HL-60/S4 treated with phorbol 12-myristate 13-acetate at 8.2 ng/mL for 4 days and 3 days (cell line): Measurements from ENCODE around the gene FAAP20.

Experiments
- in situ Hi-C: fragments of 300-500 bp; cut with MboI; formaldehyde crosslinking; loops from 2 replicates; pipeline ENCODE4 v1.15.0; 2022; ENCODE audit warnings: low sequenced_read_pairs

Gene FAAP20

DNA sequence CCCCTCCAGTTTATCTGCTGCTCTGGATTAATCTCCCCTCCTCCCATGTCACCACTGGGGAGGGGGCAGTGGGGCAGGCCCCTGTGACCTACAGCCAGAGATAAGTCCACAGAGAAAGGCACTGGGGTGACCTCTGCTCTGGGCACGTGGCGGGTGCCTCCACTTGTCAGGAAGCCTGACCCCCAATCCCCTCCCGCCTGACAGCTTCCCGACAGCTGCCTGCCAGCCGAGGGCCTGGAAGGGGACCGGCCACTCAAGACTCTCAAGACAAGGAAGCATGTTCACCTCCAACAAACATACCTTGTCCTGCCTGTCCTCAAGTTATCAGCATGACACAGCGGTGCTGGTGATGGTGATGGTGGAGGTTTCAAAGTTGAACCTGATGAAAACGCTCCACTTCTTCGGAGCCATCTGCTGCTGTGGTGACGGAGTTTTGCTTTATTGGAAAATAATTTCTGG lies 3.2 kb upstream of the FAAP20 start:
- in situ Hi-C loops = loop anchor here (10.0 to 25.0 kb wide), 2 partner anchors 177 to 340 kb away; partner anchors contain the start of genes HES5 and PANK4

GRCh38 chr1:2196901-2197638 lies 2.5 kb upstream of the FAAP20 start:
- in situ Hi-C loops = loop anchor here (10.0 to 25.0 kb wide), 2 partner anchors 178 to 340 kb away; partner anchors contain the start of genes HES5 and PANK4

GRCh38 chr1:2195785-2196184 lies 1.2 kb upstream of the FAAP20 start:
- in situ Hi-C loops = loop anchor here (10.0 to 25.0 kb wide), 2 partner anchors 179 to 342 kb away; partner anchors contain the start of genes HES5 and PANK4

GRCh38 chr1:2194898-2195673 lies 514 bp upstream of the FAAP20 start:
- in situ Hi-C loops = loop anchor here (10.0 to 25.0 kb wide), 2 partner anchors 180 to 342 kb away; partner anchors contain the start of genes HES5 and PANK4

DNA sequence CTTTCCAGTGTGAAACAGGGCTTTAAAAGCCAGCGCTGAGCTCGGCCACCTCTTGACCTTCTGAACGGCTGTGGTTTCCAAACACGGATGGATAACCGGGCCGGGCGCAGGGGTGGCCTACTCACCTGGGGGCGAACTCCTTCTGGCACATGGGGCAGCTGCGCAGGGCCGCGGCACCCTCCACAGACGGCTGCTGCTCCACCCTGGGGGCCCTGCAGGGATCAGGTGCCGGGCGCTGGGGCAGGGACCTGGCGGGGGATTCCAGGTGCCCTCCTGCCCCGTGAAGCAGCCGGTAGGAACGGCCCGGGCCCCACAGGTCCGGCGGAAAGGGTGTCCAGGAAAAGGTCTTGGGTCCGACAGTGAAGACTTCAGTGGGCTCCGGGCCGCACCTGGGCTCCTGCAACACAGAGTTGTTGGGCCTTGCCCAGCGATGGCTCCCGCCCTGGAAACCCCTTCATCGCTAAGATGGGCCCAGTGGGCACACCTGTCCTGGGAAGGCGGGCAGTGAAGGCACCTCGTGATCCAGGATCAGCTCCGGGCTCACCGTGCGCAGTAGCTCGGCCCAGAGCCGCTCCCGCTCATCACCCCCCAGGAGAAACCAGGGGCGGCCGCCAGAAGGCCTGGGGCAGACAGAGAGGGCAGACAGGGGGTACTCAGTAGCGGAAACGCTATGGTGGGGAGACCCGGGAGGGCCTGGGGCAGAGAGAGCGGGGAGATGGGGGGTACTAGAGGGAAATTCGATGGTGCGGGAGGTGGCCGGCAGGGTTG lies 874 bp downstream of the FAAP20 start:
- in situ Hi-C loops = loop anchor here (10.0 to 25.0 kb wide), 2 partner anchors 181 to 344 kb away; partner anchors contain the start of genes HES5 and PANK4

DNA sequence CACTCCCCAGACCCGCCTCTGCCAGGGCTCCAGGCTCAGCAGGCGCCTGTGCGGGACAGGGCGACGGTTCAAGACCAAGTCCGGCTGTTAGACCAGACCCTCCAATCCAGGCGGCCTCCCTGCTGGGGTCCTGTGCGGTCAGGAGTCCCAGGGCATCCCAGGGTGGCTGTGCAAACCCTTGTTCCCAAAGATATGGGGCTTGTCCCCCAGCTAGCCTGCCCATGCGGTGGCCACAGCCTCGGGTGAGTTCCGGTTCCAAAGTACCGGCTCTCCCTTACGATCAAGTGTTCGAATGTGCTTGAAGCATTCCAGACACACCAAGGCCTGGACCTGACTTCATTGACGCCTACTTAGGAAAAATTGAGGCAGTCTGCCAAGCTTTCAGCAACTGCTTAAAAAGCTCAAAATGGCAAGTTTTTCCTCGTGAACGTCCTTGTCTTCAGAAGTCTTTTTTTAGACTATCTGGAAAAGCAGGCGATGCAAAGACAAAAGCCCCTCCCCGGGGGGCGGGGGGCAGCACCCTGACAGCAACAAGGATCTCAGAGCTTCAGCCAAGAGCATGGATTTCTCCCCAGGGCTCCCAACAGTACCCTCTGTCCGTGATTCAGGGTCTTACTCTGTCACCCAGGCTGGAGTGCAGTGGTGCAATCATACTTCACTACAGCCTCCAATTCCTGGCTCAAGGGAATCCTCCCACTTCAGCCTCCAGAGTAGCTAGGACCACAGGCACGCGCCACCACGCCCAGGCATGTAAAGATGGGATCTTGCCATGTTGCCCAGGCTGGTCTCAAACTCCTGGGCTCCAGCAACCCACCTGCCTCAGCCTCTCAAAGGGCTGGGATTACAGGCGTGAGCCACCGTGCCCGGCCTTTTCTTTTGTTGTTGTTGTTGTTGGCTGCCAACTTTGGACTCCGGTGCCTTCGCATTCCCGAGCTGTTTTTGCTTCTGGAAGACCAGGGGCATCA lies 2.3 kb downstream of the FAAP20 start:
- in situ Hi-C loops = loop anchor here (10.0 to 25.0 kb wide), 2 partner anchors 182 to 345 kb away; partner anchors contain the start of genes HES5 and PANK4

GRCh38 chr1:2190491-2190976 lies 4.0 kb downstream of the FAAP20 start:
- in situ Hi-C loops = loop anchor here (10.0 to 25.0 kb wide), 2 partner anchors 184 to 347 kb away; partner anchors contain the start of genes HES5 and PANK4

GRCh38 chr1:2189459-2190425 lies 4.8 kb downstream of the FAAP20 start:
- in situ Hi-C loops = loop anchor here (10.0 to 25.0 kb wide), 2 partner anchors 185 to 348 kb away; partner anchors contain the start of genes HES5 and PANK4

GRCh38 chr1:2188336-2188735 lies 6.2 kb downstream of the FAAP20 start:
- in situ Hi-C loops = loop anchor here (25.0 kb wide), 1 partner anchor 349 kb away; the partner anchor contains the start of genes HES5 and PANK4

DNA sequence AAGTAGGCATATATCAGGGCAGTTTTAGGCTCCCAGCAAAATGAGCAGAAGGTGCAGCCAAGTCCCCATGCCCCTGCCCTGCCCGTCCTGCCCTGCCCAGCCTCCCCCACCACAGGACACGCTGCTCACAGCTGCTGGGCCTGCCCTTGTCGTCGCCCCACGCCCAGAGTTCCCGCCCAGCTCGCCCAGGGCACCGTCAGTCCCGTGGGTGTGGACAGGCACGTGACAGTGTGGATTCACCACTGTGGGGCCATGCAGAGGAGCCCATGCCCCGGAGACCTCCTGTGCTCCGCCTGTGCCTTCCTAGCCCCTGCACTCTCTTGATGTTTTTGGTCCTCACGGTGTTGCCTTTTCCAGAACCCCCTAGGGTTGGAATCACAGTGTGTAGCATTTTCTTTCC lies 7.0 kb downstream of the FAAP20 start:
- in situ Hi-C loops = loop anchor here (25.0 kb wide), 1 partner anchor 350 kb away; the partner anchor contains the start of genes HES5 and PANK4

DNA sequence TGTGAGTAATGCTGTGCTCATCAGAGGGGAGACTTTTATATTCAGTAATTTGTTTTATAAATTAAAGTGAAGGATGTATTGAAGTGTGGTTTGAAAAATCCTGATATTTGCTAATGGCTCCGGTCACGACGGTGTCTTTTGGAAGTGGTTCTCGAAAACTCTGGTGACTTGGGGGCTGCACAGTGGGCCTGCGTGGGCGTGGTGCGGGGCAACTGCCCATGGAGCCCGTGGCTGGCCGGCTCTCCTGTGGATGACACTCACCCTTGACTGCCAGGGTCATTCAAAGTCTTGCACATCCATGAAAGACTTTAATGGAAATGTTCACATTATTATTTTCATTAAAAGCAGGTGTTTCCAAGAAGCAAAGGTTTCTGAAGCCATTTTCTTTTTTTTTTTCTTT lies 7.7 kb downstream of the FAAP20 start:
- in situ Hi-C loops = loop anchor here (25.0 kb wide), 1 partner anchor 350 kb away; the partner anchor contains the start of genes HES5 and PANK4

DNA sequence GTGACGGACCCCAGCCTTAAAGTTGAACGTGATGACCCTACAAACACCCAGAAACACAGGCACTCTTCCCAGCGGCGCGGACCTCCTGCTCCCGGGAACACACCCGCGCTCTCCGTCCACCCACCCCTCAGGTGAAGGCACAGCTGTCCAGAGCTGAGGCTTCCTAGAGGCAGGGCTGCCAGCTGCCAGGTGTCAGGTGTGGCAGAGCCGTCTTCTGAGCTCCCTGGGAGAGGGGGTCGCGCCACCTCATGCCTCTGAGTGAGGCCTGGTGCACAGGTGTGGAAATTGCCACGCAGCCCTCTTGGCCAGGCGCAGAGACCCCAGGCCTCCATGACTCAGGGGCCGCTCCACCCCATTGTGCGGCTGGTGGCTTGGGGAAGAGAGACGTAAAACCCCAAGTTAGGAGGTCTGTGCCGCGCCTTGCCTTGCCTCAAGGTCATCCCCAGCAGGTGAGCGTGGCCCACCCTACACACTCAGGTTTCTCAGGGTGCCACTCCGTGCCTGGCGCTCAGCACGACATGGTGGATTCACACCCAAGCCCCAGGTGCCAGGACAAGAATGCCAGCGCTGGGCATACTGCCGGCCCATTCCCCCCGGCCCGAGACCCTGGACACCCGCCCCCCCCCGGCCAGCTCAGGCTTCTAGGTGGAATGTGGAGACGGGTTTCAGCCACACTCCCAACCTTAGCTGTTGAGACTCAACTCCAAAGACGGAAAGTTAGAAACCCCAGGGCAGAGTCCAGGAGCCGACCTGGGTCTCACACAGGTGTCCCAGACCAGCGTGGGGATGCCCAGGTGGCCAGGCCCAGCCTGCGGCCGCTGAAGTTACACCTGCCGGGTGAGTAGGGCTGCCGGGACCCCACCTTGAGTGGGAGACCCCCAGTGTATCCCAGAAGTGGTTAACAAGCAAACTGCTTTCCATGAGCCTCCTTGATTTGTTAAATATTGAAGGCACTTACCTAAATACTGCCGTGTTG lies 8.4 kb downstream of the FAAP20 start:
- in situ Hi-C loops = loop anchor here (25.0 kb wide), 1 partner anchor 351 kb away; the partner anchor contains the start of genes HES5 and PANK4

GRCh38 chr1:2184934-2185333 lies 9.6 kb downstream of the FAAP20 start:
- in situ Hi-C loops = loop anchor here (25.0 kb wide), 1 partner anchor 352 kb away; the partner anchor contains the start of genes HES5 and PANK4

DNA sequence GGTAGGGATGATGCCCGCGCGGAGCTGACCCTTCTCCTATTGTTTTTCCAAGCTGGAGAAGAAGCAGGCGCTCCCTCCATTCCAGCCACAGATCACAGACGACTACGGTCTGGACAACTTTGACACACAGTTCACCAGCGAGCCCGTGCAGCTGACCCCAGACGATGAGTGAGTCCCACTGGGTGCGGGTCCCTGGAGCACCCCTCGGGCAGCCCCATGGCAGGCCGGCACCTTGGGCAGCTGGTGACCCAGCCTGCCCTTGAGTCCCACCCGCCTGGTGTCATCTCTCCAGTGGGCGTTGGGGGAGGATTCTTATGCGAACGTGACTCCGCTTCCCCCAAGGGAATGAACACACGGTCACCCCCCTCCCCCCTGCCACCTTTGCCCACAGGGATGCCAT lies 10.0 kb downstream of the FAAP20 start:
- in situ Hi-C loops = loop anchor here (25.0 kb wide), 1 partner anchor 353 kb away; the partner anchor contains the start of genes HES5 and PANK4

DNA sequence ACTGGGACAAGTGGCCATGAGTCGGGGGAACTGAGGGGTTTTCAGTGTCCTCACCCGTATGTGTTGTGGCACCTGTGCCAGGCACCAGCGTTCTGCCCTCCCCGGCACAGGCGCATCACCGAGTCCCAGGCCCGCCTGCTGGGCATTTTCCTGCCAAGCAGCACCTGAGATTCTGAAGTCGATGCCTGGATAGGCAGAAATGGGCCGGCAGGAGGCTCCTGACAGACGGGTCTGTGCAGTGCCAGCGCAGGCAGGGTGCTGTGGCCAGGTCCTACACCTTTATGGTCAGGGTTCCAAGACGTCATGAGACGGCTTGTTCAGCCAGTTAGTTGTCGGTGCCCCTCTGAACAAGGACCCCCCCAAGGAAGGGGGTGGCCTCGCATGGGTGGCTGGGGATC lies 10.6 kb downstream of the FAAP20 start:
- in situ Hi-C loops = loop anchor here (25.0 kb wide), 1 partner anchor 353 kb away; the partner anchor contains the start of genes HES5 and PANK4

DNA sequence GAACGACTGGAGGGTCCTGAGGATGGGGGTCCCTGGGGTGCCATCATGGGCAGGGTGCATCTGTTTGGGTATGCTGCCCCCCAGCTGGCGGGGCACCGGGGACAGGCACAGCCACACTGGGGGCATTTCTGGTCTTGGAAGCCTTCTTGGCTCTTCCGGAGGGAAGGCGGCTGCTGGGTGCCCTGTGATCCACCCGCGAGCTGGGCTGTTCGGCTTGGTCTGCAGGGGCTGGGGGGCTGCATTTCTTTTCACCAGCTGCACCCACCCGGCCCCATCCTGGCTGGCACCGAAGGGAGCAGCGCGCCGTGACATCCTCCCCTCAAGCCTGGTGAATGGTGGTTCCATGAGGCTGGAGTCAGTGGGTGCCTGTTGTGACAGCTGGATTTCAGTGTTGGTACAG lies 12.2 kb downstream of the FAAP20 start:
- in situ Hi-C loops = loop anchor here (25.0 kb wide), 1 partner anchor 355 kb away; the partner anchor contains the start of genes HES5 and PANK4
